ENCODE data around the gene GINM1. TPM values are rescaled to one million over a fixed set of nuclear protein-coding genes. Genes with fewer than 3 reads are reported as not detected.

The GINM1 gene
- total RNA-seq, 1 experiment from 2014 or later = 31.7 TPM

GRCh38 chr6:149558029-149558428 lies 8.1 kb upstream of the GINM1 start:
- DNase-seq (ENCODE audit: low read depth, low spot score) = no peak
- no TSS peak for BruUV-seq (replicated peaks)
- POLR2A ChIA-PET = no interaction called here
- ATAC-seq = no peak
- no peaks in the 10 kb centered on the region for H3K36me3 ChIP-seq (ENCODE audit: control insufficient read depth, insufficient read depth, low read length)
- no peaks in the 10 kb centered on the region for H3K9me3 ChIP-seq (ENCODE audit: control insufficient read depth, insufficient read depth, low read depth, low read length)
- H3K27me3 ChIP-seq (ENCODE audit: control insufficient read depth, insufficient read depth, low read length) = peaks cover 7% of the 10 kb centered on the region
- in situ Hi-C loops (cut with HindIII; ENCODE audit: low pct_unique_long_range_greater_than_20kb, low sequenced_read_pairs) (no loop called here), intact Hi-C loops (cut with micrococcal nuclease; ENCODE audit: unreplicated experiment) (no loop called here)
- no peak overlapping the region for H3K4me3 ChIP-seq (ENCODE audit: low read depth in 2 of 2, low read length in 2 of 2)
- TF ChIP-seq POLR2AphosphoS5 (IDR thresholded peaks at IDR 0.05; ENCODE audit: low read depth, low read length) (no peak), SIN3A (IDR thresholded peaks at IDR 0.05; ENCODE audit: borderline replicate concordance, insufficient read depth, low read depth, low read length) (no peak), REST (IDR thresholded peaks at IDR 0.05; ENCODE audit: insufficient read depth in 1 of 2, low read depth in 2 of 2, low read length in 1 of 2) (no peak), TCF7L2 (IDR thresholded peaks at IDR 0.05; ENCODE audit: low read depth, low read length) (no peak), CTCF (IDR thresholded peaks at IDR 0.05) (no peak)
- CTCF ChIA-PET = no interaction called here
- no peak overlapping the region for H3K27ac ChIP-seq (ENCODE audit: low read length)
- no peaks in the 10 kb centered on the region for H3K4me1 ChIP-seq (ENCODE audit: control insufficient read depth, insufficient read depth, low read length)

GRCh38 chr6:149559389-149559788 lies 6.8 kb upstream of the GINM1 start:
- ChIA-PET CTCF (no interaction called here), POLR2A (no interaction called here)
- no TSS peak for BruUV-seq (replicated peaks)
- Histone ChIP-seq H3K36me3 (ENCODE audit: control insufficient read depth, insufficient read depth, low read length) (no peaks in the 10 kb centered on the region), H3K9me3 (ENCODE audit: control insufficient read depth, insufficient read depth, low read depth, low read length) (no peaks in the 10 kb centered on the region), H3K27ac (ENCODE audit: low read length) (no peak overlapping the region), H3K27me3 (ENCODE audit: control insufficient read depth, insufficient read depth, low read length) (peaks cover 7% of the 10 kb centered on the region), H3K4me3 (ENCODE audit: low read depth in 2 of 2, low read length in 2 of 2) (no peak overlapping the region), H3K4me1 (ENCODE audit: control insufficient read depth, insufficient read depth, low read length) (no peaks in the 10 kb centered on the region)
- DNase-seq (ENCODE audit: low read depth, low spot score) (no peak), ATAC-seq (no peak)
- in situ Hi-C loops (cut with HindIII; ENCODE audit: low pct_unique_long_range_greater_than_20kb, low sequenced_read_pairs) = no loop called here
- intact Hi-C loops (cut with micrococcal nuclease; ENCODE audit: unreplicated experiment) = no loop called here
- TF ChIP-seq CTCF (IDR thresholded peaks at IDR 0.05) = no peak
